Hair follicular keratinocyte (primary cell): ENCODE results near the gene GRAMD4. TPM values are rescaled to one million over a fixed set of nuclear protein-coding genes. Genes with fewer than 3 reads are reported as not detected.

Source experiments
- total RNA-seq: library from RNA; depleted of rRNA; stranded (reverse); fragments of >200 nt; gene quantifications from 2 replicates; pipeline ENCODE4 v1.2.3, GENCODE V29; 2015

GRAMD4 gene
- 8.5 and 18.0 TPM in 2 replicates for total RNA-seq

GRCh38 chr22:46619830-46620501 is at the start of gene GRAMD4:
GRAMD4 (plus strand) TSS chr22:46620386; CDS start chr22:46626800, 6,414 bp downstream.

Other genes starting within 250 kb of the GRAMD4 start
- gene CELSR1, start 82.8 kb upstream of the GRAMD4 start, total RNA-seq: 25.6 and 52.6 TPM in 2 replicates
- 13.0 and 16.6 TPM in 2 replicates for gene CERK, start 117.9 kb downstream of the GRAMD4 start, total RNA-seq
- 18.9 and 24.5 TPM in 2 replicates for gene TBC1D22A, start 142.3 kb downstream of the GRAMD4 start, total RNA-seq